Mucosa of rectum (tissue), 2 donors: ENCODE measurements around the gene SMG6.

Experiments
- H3K27ac ChIP-seq, 2 donors: one replicate each; pipeline ENCODE4 v1.7.0; 2013; ENCODE audit warnings: inconsistent platforms in 2 of 2, low read depth in 2 of 2, low read length in 2 of 2
- H3K27me3 ChIP-seq, 2 donors: one replicate each; pipeline ENCODE4 v1.7.0; 2013; ENCODE audit warnings: low read length in 2 of 2; ENCODE audit not compliant: control insufficient read depth in 2 of 2, insufficient read depth in 2 of 2
- H3K36me3 ChIP-seq, 2 donors: one replicate each; pipeline ENCODE4 v1.7.0; 2013; ENCODE audit warnings: low read length in 2 of 2; ENCODE audit not compliant: control insufficient read depth in 2 of 2, insufficient read depth in 2 of 2
- H3K4me1 ChIP-seq, 2 donors: one replicate each; pipeline ENCODE4 v1.7.0; 2013; ENCODE audit warnings: low read length in 2 of 2, mild to moderate bottlenecking in 1 of 2; ENCODE audit not compliant: control insufficient read depth in 2 of 2, insufficient read depth in 2 of 2
- H3K4me3 ChIP-seq, 2 donors: one replicate each; pipeline ENCODE4 v1.7.0; 2013; ENCODE audit warnings: low read length in 2 of 2
- H3K9ac ChIP-seq, 2 donors: one replicate each; pipeline ENCODE4 v1.7.0; 2013; ENCODE audit warnings: low read length in 2 of 2, low read depth in 1 of 2, mild to moderate bottlenecking in 1 of 2
- H3K9me3 ChIP-seq, 2 donors: one replicate each; pipeline ENCODE4 v1.7.0; 2013; ENCODE audit warnings: low read length in 2 of 2; ENCODE audit not compliant: control insufficient read depth in 2 of 2
- donor health status: healthy.
- donor health status: Normal muscosa, but diverticular disease.

SMG6 gene

GRCh38 chr17:2074919-2075318 is 228.7 kb downstream of the SMG6 start:
- peaks cover 7 to 21% of the 10 kb centered on the region in 2 donors for H3K4me1 ChIP-seq
- H3K27me3 ChIP-seq = no peaks in the 10 kb centered on the region
- H3K9ac ChIP-seq = no peak overlapping the region
- H3K4me3 ChIP-seq = no peak overlapping the region
- H3K9me3 ChIP-seq = no peaks in the 10 kb centered on the region
- H3K36me3 ChIP-seq = peaks cover 10 to 16% of the 10 kb centered on the region in 2 donors
- peak overlapping the region in 1 of 2 donors; percentile 61 for H3K27ac ChIP-seq

- peak overlapping the region in 1 of 2 donors; percentile 24 for H3K9ac ChIP-seq
- H3K9me3 ChIP-seq = no peaks in the 10 kb centered on the region
- H3K27me3 ChIP-seq = no peaks in the 10 kb centered on the region
- peak overlapping the region; percentile 62 to 79 for H3K27ac ChIP-seq
- no peak overlapping the region for H3K4me3 ChIP-seq
- H3K36me3 ChIP-seq = peaks cover 6 to 12% of the 10 kb centered on the region in 2 donors
- H3K4me1 ChIP-seq = peaks cover 18 to 41% of the 10 kb centered on the region in 2 donors
Measured at GRCh38 chr17:2071455-2072281, 231.9 kb downstream of the SMG6 start.

- H3K27me3 ChIP-seq = no peaks in the 10 kb centered on the region
- H3K27ac ChIP-seq = peak overlapping the region; percentile 62 to 79
- no peaks in the 10 kb centered on the region for H3K9me3 ChIP-seq
- peaks cover 22 to 42% of the 10 kb centered on the region in 2 donors for H3K4me1 ChIP-seq
- peak overlapping the region in 1 of 2 donors; percentile 24 for H3K9ac ChIP-seq
- peaks cover 10 to 16% of the 10 kb centered on the region in 2 donors for H3K36me3 ChIP-seq
- H3K4me3 ChIP-seq = peak overlapping the region in 1 of 2 donors; percentile 1
Measured at GRCh38 chr17:2071024-2071385, 232.6 kb downstream of the SMG6 start.

- Histone ChIP-seq H3K27ac (peak overlapping the region; percentile 62 to 79), H3K9ac (no peak overlapping the region), H3K9me3 (no peaks in the 10 kb centered on the region), H3K4me1 (peaks cover 22 to 41% of the 10 kb centered on the region in 2 donors), H3K36me3 (peaks cover 12 to 21% of the 10 kb centered on the region in 2 donors), H3K4me3 (peak overlapping the region in 1 of 2 donors; percentile 1), H3K27me3 (no peaks in the 10 kb centered on the region)
Measured at GRCh38 chr17:2070241-2071023, 233.2 kb downstream of the SMG6 start.

GRCh38 chr17:2068519-2069051 is 235.0 kb downstream of the SMG6 start:
- H3K36me3 ChIP-seq = peaks cover 16 to 30% of the 10 kb centered on the region in 2 donors
- H3K4me3 ChIP-seq = no peak overlapping the region
- H3K4me1 ChIP-seq = peaks cover 22 to 45% of the 10 kb centered on the region in 2 donors
- no peaks in the 10 kb centered on the region for H3K27me3 ChIP-seq
- H3K27ac ChIP-seq = peak overlapping the region; percentile 63 to 83
- H3K9me3 ChIP-seq = no peaks in the 10 kb centered on the region
- peak overlapping the region in 1 of 2 donors; percentile 1 for H3K9ac ChIP-seq

GRCh38 chr17:2068031-2068518 is 235.5 kb downstream of the SMG6 start:
- Histone ChIP-seq H3K27me3 (no peaks in the 10 kb centered on the region), H3K36me3 (peaks cover 16 to 30% of the 10 kb centered on the region in 2 donors), H3K27ac (peak overlapping the region; percentile 57 to 83), H3K9ac (no peak overlapping the region), H3K4me3 (no peak overlapping the region), H3K4me1 (peaks cover 24 to 45% of the 10 kb centered on the region in 2 donors), H3K9me3 (no peaks in the 10 kb centered on the region)

GRCh38 chr17:2067608-2068024 is 236.0 kb downstream of the SMG6 start:
- H3K36me3 ChIP-seq = peaks cover 16 to 33% of the 10 kb centered on the region in 2 donors
- no peaks in the 10 kb centered on the region for H3K27me3 ChIP-seq
- peak overlapping the region in 1 of 2 donors; percentile 2 for H3K9ac ChIP-seq
- no peak overlapping the region for H3K4me3 ChIP-seq
- H3K4me1 ChIP-seq = peaks cover 28 to 44% of the 10 kb centered on the region in 2 donors
- no peaks in the 10 kb centered on the region for H3K9me3 ChIP-seq
- peak overlapping the region; percentile 57 to 83 for H3K27ac ChIP-seq

- peak overlapping the region in 1 of 2 donors; percentile 2 for H3K9ac ChIP-seq
Measured at GRCh38 chr17:2067048-2067561, 236.5 kb downstream of the SMG6 start.

GRCh38 chr17:2065949-2066400 is 237.6 kb downstream of the SMG6 start:
- H3K27me3 ChIP-seq = no peaks in the 10 kb centered on the region
- peak overlapping the region; percentile 57 to 83 for H3K27ac ChIP-seq
- H3K9ac ChIP-seq = peak overlapping the region in 1 of 2 donors; percentile 9
- H3K36me3 ChIP-seq = peaks cover 18 to 36% of the 10 kb centered on the region in 2 donors
- no peaks in the 10 kb centered on the region for H3K9me3 ChIP-seq
- peaks cover 31 to 40% of the 10 kb centered on the region in 2 donors for H3K4me1 ChIP-seq
- no peak overlapping the region for H3K4me3 ChIP-seq

More at GRCh38 chr17:2067048-2067561, 236.5 kb downstream of the SMG6 start:
- Histone ChIP-seq H3K4me1 (peaks cover 31 to 43% of the 10 kb centered on the region in 2 donors), H3K36me3 (peaks cover 16 to 36% of the 10 kb centered on the region in 2 donors), H3K27me3 (no peaks in the 10 kb centered on the region), H3K27ac (peak overlapping the region; percentile 57 to 83), H3K9me3 (no peaks in the 10 kb centered on the region), H3K4me3 (no peak overlapping the region)
